HG03159 (cell line): ENCODE measurements around the gene PRKAR1A.
"Not testable (repeated sequence)": the region's sequence is repeated elsewhere in the genome, so short reads cannot be mapped to it uniquely, and the experiment has no call there.

ENCODE experiments used
- ATAC-seq: cut with Tn5 transposase; IDR thresholded peaks from one replicate; pipeline ENCODE4 v1.9.1; 2021; ENCODE audit warnings: mild to moderate bottlenecking, moderate library complexity; ENCODE audit not compliant: unreplicated experiment

The PRKAR1A gene

GRCh38 chr17:68512247-68512959, at the start of gene PRKAR1A:
TSS of gene PRKAR1A (plus strand) at chr17:68512430. CDS start at chr17:68515400, 2,970 bp downstream.
- peak; percentile 92 for ATAC-seq

- ATAC-seq: no peak
Measured at GRCh38 chr17:68463211-68464019, 48.8 kb upstream of the PRKAR1A start.

GRCh38 chr17:68468334-68468733, 43.9 kb upstream of the PRKAR1A start:
- no peak for ATAC-seq

GRCh38 chr17:68468788-68469187, 43.4 kb upstream of the PRKAR1A start:
- no peak for ATAC-seq

- no peak for ATAC-seq
Measured at GRCh38 chr17:68470961-68471360, 41.3 kb upstream of the PRKAR1A start.

- ATAC-seq: no peak
Measured at GRCh38 chr17:68480885-68481284, 31.3 kb upstream of the PRKAR1A start.

- no peak for ATAC-seq
Measured at GRCh38 chr17:68482576-68483041, 29.6 kb upstream of the PRKAR1A start.

- ATAC-seq: no peak
Measured at GRCh38 chr17:68484458-68484857, 27.8 kb upstream of the PRKAR1A start.

GRCh38 chr17:68489919-68490318, 22.3 kb upstream of the PRKAR1A start:
- ATAC-seq: no peak

- ATAC-seq: no peak
Measured at GRCh38 chr17:68491381-68492231, 20.6 kb upstream of the PRKAR1A start.

GRCh38 chr17:68492394-68493054, 19.7 kb upstream of the PRKAR1A start:
- ATAC-seq: not testable (repeated sequence)

GRCh38 chr17:68495081-68495480, 17.1 kb upstream of the PRKAR1A start:
- no peak for ATAC-seq

GRCh38 chr17:68497885-68498319, 14.3 kb upstream of the PRKAR1A start:
- peak; percentile 93 for ATAC-seq

- peak; percentile 27 for ATAC-seq
Measured at GRCh38 chr17:68498479-68499326, 13.5 kb upstream of the PRKAR1A start.

- ATAC-seq: no peak
Measured at GRCh38 chr17:68499587-68499986, 12.6 kb upstream of the PRKAR1A start.

- ATAC-seq: no peak
Measured at GRCh38 chr17:68501074-68501473, 11.2 kb upstream of the PRKAR1A start.

GRCh38 chr17:68505951-68506350, 6.3 kb upstream of the PRKAR1A start:
- no peak for ATAC-seq

GRCh38 chr17:68507576-68507975, 4.7 kb upstream of the PRKAR1A start:
- no peak for ATAC-seq
